ENCODE data around the gene RNASE9. TPM values are rescaled to one million over a fixed set of nuclear protein-coding genes. Genes with fewer than 3 reads are reported as not detected.

RNASE9 gene
- total RNA-seq, result not detected

DNA sequence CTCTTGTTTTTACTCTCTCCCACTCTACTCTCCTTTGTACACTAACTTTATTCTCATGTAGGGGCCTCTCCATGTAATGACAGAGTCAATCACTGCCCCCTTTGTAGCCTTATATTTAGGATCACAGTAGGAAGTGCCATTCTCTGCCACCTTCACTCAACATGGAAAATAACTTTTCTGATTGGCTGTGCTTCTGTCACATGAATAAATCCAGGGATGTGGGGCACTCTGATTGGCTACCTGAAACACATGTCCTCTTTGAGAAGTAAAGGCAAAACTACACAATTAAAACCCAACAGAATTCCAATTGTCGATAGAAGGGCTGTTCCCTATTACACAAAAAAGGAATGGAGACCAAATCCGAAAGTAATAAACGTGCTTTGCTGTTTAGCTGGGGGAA lies at the start of gene RNASE9:
RNASE9 (minus strand) TSS at position 87 of the 400 bp plus-strand sequence.

GRCh38 chr14:20591235-20591634 lies 30.4 kb upstream of the RNASE9 start, which contains the start of gene RNASE12:
TSS of gene RNASE12 (minus strand) at chr14:20591376. CDS start at chr14:20590723, 653 bp downstream.

DNA sequence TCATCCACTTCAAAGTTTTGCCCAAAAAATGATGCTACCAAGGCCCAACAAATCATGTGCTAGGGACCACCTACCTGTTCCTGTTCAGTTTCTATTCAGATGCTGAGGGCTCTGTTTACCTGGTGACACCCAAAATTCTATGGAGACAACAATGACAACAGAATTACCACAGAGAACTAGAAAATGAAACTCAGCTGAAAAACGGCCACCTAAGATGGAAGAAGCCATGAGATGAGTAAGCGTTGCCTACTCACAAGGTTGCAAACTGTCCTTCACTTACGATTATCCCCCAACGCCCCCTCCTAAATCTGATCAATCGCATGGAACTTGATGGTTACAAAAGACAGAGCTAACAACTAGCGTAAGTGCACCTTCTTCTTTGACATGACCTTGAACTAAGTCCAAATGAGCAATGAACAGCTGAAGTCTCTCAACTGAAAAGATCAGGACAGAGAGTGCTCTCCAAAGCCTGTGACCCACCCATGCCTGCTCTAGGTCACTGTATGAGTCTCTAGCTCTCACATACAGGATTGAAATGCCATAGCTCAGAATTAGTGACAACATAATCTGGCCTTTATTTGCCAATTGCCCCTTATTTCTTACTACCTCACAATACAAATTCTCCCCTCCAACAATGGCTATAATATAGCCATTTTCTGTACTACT lies 26.8 kb upstream of the RNASE9 start, which contains the start of gene RNASE11:
RNASE11 (minus strand) TSS at position 513 of the 666 bp plus-strand sequence.

Other genes with a start within 250 kb of the RNASE9 start
- gene CCNB1IP1, start 227.8 kb downstream of the RNASE9 start, total RNA-seq, result 72.0 TPM
- gene PARP2, start 217.4 kb downstream of the RNASE9 start, total RNA-seq, result 21.3 TPM
- 13.4 TPM for gene TEP1, start 147.5 kb downstream of the RNASE9 start, total RNA-seq
- 0.99 TPM for gene KLHL33, start 124.9 kb downstream of the RNASE9 start, total RNA-seq
- 52.9 TPM for gene OSGEP, start 106.2 kb downstream of the RNASE9 start, total RNA-seq
- gene APEX1, start 105.8 kb downstream of the RNASE9 start, total RNA-seq, result 116 TPM
- 27.3 TPM for gene PIP4P1, start 99.6 kb downstream of the RNASE9 start, total RNA-seq
- 14.8 TPM for gene PNP, start 91.6 kb downstream of the RNASE9 start, total RNA-seq
- not detected for gene RNASE10, start 55.5 kb downstream of the RNASE9 start, total RNA-seq
- gene RNASE11, start 27.0 kb upstream of the RNASE9 start, total RNA-seq, result not detected
- gene RNASE12, start 30.3 kb upstream of the RNASE9 start, total RNA-seq, result not detected
- not detected for gene OR6S1, start 80.6 kb upstream of the RNASE9 start, total RNA-seq
- gene RNASE4, start 123.5 kb upstream of the RNASE9 start, total RNA-seq, result 27.0 TPM
- 5.1 TPM for gene ANG, start 127.7 kb upstream of the RNASE9 start, total RNA-seq
- gene EDDM3A, start 184.8 kb upstream of the RNASE9 start, total RNA-seq, result not detected
- not detected for gene EDDM3B, start 207.4 kb upstream of the RNASE9 start, total RNA-seq
- gene RNASE6, start 220.2 kb upstream of the RNASE9 start, total RNA-seq, result 1.0 TPM
- 65.1 TPM for gene RNASE1, start 241.8 kb upstream of the RNASE9 start, total RNA-seq

All from camera-type eye (tissue), 1 donor.